Posterior cingulate gyrus (tissue), 11 donors: Measurements from ENCODE around the gene DAP3.
"Not testable (repeated sequence)": the region's sequence is repeated elsewhere in the genome, so short reads cannot be mapped to it uniquely, and the experiment has no call there.

Source experiments
- DNase-seq, 10 donors: peaks; one replicate each; pipeline versions ENCODE4 v3.0.0 to v3.0.0-alpha.2; 2020 to 2021; ENCODE audit warnings: mixed read lengths in 3 of 10
- intact Hi-C: fragments of 100-400 bp; cut with DNase I; formaldehyde crosslinking; loops from one replicate; pipeline ENCODE4 v1.15.1; 2023

The DAP3 gene

DNA sequence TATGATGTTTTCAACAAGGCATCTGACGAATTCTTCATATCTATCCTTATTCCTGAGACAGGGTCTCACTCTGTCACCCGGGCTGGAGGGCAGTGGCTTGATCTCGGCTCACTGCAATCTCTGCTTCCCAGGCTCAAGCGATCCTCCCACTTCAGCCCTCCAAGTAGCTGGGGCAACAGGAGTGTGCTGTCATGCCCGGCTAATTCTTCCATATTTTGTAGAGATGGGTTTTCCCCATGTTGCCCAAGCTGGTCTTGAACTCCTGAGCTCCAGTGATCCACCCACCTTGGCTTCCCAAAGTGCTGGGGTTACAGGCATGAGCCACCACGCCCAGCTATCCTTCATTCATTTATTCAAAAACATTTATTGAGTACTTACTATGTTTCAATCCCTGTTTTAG is 8.4 kb upstream of the DAP3 start:
- DNase-seq, result no peak
- intact Hi-C loops, result no loop called here

DNA sequence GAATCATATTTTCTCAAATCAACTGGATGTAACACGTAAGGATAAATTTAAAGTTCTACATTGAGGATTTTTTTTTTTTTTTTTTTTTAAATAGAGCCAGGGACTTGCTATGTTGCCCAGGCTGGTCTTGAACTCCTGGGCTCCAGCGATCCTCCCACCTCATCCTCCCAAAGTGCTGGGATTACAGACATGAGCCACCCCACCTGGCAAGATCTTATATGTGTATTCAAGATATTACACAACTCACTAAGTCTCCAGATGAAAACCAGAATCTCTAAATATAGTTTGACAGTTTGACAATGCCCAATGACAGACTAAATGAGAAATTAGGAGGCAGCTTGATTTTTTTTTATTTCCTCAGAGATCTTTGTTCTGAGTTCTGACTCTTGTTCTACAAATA is 7.1 kb upstream of the DAP3 start:
- no peak for DNase-seq
- intact Hi-C loops, result no loop called here

DNA sequence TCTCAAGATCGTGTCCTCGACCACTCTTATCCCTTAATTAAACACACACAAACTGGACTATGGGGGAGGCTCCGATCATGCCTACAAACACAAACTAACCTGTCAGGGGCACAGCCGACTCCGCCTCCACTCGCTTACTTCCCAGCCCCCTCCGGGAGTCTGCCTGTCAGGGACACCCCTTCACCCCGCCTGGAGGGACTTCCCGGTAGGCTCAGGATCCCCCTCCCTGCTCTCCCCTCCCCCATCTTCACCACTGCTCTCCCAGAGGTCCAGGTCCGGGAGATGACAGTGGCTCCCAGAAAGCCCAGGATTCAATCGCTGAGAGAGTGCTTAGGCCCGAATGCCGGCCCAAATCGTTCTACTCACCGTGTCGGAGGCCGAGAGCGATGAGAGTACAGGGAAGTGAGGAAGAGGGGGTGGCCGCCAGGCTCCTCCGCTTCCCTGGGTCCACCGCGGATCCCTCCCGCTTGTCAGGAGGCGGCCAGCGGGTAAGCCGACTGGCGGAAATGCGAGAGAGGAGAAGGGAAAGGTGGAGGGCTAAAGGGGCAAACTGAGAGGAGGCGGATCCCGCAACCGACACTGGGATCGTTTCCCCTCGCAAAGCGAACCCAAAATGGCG is 1.1 kb upstream of the DAP3 start:
- DNase-seq, intact Hi-C loops: not testable (repeated sequence)

DNA sequence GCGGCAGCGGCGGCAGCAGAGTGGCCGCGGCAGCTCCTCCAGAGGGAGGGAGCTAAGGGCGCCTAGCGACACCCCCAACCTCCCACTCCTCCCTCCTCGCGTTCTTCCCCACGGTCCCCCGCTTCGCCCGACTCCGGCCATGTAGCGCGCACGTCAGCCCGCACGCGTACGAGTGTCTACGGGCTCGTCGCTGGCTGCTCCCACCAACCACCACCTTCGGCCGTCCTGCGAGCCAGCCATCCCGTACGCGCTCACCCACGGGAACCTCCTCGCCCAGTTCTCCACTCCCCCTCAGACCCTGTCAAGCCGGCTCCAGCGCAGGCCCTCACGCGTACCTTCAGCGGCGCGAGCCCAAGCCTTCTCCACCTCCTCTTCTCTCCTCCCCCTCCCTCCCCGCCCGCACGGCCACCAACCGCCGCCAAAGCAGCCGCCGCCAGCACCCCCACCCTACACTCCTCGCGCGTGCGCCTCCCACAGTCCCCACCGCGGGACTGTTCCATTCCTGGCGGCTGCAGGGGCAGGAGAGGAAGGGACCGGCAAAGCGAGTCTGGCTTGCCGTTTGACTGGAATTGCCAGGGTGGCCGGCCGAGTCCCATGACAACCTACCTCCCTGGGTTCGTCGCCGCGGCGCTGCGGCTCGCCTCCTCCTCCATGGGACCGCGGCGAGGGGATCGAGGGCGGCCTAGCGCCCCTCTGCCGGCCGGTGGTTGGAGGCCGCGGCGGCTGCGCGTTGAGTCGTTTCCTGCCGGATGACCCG is 389 bp upstream of the DAP3 start, which contains the start of gene YY1AP1:
TSS of gene YY1AP1 (minus strand) at position 451 of the 757 bp plus-strand sequence. CDS start 8,338 bp downstream, outside the sequence.
- DNase-seq, result peak; percentile 83 to 98 (median 91)
- intact Hi-C loops, result no loop called here

DNA sequence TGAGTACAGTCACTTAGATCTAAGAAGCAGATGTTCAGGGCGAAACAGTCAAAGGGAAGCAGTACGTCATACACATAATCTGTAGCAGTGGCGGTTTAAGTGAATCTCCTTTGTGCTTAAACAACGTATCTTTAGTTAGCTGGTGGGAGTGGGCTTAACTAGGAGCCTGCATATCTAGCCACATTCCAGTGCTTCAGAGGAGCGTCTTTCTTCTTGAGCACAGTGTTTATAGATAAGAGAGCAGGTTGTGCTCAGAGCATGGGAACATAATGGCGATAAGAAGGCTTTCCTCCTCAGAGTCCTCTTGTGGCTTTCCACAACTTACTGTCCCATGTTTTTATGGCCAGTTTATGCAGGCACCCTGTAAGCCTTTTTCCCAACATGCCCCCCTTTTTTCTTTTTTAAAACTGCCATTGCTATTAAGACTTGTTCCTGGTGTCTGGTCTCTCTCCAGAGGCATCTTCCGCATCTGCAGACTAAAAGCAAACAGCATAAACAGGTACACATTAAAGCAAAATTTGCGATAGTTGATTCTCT is 3.2 kb downstream of the DAP3 start:
- no peak for DNase-seq
- intact Hi-C loops, result no loop called here

DNA sequence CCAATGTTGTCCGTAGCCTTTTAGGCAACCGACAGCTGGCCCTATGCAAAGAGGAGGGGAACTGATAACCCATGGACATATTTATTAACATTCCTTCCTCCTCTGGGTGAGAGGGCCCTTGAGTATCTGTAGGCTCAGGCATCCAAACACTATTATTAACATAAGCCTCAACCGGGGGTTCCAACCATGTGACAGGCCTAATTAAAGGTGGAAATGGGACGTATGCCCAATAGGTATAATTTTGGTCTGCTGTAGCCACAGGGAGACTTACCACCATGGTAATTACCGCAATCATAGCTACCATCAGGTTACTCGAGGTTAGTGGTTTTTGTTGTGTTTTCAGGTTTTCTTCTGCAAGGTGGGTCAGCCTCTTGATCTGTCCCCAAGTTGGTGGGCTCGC is 5.3 kb downstream of the DAP3 start:
- intact Hi-C loops, result no loop called here
- no peak for DNase-seq

DNA sequence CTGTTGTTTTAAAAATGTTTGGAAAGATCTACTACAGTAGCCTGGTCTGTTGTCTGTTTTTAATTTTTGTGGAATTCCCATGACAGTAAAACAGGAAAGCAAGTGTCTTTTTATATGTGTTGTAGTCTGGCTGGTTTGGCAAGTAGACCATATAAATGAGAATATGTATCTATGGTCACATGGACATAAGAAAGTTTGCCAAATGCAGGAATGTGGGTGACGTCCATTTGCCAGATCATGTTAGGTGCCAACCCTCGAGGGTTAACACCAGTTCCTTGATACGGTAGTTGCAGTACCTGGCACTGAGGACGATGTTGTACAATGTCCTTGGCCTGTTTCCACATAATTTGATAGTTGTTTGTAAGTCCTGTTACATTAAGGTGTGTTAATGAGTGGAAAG is 6.2 kb downstream of the DAP3 start:
- no peak for DNase-seq
- intact Hi-C loops, result no loop called here

DNA sequence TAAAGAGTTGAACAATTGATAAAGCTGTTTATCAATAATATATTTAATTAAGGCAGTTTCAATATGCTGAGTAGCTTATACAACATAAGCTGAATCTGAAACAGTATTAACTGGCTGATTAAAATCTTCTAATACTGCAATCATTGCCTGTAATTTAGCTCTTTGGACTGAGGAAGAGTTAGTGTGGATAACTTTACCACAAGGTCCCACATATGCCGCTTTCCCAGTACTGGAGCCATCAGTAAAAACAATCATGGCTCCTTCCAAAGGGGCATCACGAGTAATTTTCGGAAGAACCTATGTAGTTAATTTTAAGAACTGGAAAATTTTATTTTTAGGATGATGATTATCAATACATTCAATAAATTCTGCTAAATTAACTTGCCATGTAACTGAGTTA is 6.7 kb downstream of the DAP3 start:
- intact Hi-C loops, result no loop called here
- no peak for DNase-seq

DNA sequence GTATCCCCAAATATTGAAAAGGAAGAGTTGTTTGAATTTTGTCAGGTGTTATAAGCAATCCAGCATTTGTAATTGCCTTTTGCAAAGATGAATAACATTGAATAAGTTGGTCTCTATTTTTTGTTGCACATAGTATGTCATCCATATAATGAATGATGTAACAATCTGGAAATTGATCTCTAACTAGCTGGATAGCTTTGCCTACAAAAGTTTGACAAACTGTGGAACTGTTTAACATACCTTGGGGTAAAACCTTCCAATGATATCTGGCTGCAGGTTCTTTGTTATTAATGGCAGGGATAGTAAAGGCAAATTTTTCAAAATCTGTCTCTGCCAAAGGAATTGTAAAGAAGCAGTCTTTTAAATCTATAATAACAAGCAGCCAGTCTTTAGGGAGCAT is 7.6 kb downstream of the DAP3 start:
- no peak for DNase-seq
- intact Hi-C loops, result no loop called here

DNA sequence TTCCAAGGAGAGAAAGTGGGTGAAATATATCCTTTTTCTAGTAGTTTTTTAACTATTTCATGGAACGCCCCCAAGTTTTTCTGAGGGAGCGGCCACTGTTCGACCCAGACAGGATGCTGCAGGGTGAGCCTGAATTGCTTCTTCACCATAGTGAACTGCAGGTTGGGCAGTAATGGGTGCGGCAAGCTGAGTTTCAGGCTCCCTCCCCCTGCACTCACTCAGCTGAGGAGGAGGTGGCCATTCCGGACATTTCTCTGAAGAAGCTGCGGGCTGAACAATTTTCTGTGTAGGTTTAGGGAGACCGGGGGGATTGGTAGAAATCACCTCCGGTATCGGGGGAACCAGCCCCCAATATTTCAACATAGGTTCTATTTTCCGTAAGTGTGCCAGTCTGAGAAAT is 8.2 kb downstream of the DAP3 start:
- no peak for DNase-seq
- intact Hi-C loops, result no loop called here

DNA sequence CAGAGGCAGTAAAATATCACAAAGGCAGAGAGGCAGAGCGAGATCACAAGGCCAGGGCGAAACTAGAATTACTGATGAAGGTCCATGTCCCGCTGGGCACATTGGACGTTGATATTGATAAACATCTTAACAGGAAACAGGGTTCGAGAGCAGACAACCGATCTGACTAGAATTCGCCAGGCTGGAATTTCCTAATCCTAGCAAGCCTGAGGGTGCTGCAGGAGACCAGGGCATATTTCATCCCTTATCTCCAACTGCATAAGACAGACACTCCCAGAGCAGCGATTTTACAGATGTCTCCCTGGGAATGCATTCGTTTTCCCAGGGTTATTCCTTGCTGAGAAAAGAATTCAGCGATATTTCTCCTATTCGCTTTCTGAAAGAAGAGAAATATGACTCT is 8.7 kb downstream of the DAP3 start:
- intact Hi-C loops, DNase-seq: not testable (repeated sequence)

DNA sequence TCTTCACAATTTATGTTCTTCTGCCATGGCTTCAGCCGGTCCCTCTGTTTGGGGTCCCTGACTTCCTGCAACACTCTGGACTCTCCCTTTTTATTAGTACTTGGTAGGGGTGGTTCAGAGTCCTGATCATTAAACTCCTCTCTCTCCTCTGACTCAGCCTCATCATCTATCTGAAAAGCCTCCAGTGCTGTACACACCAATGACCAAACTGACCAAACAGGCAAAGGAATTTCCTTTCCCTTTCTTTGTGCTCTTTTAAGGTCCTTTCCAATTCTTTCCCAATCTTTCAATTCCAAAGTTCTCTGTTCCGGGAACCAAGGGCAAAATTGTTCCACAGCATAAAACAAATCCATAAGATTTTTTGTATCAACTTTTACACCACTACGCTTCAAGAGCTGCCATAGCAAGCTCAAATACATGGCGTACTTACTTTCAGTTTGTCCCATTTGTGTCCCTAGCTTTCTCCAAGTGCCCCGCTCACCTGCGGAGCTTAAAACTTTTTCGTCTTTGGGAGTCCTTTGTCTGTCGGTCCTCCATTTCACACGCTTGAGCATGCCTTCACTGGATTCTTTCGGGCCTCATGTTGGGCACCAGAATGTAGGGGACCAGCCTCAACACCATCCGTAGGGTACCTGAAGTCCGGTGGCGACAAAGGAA is 9.6 kb downstream of the DAP3 start:
- intact Hi-C loops, result no loop called here

DNA sequence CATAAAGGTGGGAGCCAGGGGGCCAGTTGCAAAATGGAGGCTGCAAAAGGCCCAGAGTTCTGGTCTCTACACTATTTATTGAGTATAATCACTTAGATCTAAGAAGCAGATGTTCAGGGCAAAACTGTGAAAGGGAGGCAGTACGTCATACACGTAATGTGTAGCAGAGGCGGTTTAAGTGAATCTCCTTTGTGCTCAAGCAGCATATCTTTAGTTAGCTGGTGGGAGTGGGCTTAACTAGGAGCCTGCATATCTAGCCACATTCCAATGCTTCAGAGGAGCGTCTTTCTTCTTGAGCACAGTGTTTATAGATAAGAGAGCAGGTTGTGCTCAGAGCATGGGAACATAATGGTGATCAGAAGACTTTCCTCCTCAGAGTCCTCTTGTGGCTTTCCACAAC is 10.2 kb downstream of the DAP3 start:
- DNase-seq, intact Hi-C loops: not testable (repeated sequence)

More for the DNA sequence above, 9.6 kb downstream of the DAP3 start:
- DNase-seq, result no peak

DNA sequence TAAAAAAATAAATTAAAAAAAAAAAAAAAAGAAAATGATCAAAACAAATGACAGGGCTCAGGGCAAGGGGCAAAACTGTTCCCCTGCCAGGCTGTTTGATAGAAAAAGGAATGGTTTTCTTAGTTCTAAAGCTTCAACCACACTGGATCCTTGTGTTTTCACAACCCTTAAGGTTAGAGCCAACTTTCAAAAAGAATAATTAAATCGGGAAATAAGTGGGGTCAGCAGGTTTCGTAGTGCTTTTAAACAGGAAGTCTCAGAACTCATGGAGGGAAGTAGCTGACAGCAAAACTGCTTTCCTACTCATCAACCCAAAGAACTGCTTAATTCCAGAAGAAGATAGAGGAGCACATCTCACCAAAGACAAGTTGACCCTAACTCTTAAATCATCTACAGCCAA is 12.8 kb downstream of the DAP3 start:
- DNase-seq, intact Hi-C loops: not testable (repeated sequence)

DNA sequence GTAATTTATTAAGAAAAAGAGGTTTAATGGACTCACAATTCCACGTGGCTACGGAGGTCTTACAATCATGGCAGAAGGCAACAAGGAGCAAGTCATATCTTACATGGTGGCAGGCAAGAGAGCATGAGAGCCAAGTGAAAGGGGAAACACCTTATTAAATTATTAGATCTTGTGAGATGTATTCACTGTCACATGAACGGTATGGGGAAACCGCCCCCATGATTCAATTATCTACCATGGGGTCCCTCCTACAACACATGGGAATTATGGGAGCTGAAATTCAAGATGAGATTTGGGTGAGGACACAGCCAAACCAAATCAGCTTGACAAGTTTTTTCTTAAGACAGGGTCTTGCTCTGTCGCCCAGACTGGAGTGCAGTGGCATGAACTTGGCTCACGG is 14.3 kb downstream of the DAP3 start:
- intact Hi-C loops, result no loop called here
- DNase-seq, result no peak

DNA sequence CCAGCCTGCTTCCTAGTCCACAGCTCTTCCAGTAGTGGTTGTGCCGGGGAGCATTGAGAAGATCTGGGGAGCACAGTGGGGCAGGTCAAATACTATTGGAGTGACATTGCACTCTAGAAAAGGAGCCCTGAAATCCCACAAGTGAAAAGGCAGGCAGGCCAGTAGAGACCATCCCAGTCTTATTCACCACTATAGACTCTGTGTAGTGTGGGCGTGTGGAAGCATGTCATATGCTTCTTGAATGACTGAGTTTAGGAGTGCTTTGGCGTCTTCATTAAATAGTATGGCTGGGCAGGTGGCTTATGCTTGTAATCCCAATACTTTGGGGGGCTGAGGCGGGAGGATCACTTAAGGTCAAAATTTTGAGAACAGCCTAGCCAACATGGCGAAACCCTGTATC is 15.5 kb downstream of the DAP3 start:
- DNase-seq, intact Hi-C loops: not testable (repeated sequence)

DNA sequence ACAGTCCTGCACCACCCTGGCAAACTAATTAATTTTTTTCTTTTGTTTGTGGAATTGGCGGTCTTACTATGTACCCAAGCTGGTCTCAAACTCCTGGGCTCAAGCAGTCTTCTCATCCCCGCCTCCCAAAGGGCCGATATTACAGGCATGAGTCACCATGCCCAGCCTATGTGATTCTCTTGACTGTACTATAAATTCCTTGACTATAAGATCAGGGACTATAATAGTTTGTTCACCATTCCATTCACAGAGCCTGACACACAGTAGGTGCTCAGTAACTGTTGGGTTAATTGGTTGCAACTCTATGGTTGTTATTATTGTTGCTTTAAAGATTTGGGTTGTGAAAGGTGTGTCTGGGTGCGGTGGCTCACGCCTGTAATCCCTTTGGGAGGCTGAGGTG is 17.2 kb downstream of the DAP3 start:
- DNase-seq, result no peak
- intact Hi-C loops, result no loop called here

DNA sequence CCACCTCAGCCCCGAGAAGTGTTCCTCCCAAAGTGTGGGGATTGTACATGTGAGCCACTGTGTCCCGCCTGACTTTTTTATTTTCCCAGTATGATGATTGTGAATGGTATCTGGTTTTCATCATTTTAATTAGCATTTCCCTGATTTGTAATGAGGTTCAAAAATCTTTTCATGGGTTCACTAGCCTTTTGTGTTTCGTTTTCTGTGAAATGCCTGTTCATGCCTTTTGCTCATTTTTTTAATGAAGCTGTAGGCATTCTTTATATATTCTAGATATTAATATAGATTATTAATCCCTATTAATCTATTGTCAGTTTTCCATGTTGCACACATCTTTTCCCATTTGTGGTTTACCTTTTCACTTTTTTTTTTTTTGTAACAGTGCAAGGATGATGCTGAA is 20.5 kb downstream of the DAP3 start:
- intact Hi-C loops, result no loop called here
- DNase-seq, result no peak

DNA sequence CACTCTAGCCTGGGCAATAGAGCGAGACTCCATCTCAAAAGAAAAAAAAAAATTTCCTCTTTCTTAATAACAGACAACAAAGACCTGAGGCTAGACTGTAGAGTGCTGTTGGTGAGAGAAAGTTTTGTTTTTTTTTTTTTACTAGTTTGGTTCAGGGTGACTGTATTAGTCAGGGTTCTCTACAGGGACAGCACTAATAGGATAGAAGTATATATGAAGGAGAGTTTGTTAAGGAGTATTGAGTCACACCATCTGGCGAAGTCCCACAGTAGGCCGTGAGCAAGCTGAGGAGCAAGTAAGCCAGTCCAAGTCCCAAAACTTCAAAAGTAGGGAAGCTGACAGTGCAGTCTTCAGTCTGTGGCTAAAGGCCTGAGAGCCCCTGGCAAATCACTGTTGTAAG is 22.6 kb downstream of the DAP3 start:
- DNase-seq, intact Hi-C loops: not testable (repeated sequence)

DNA sequence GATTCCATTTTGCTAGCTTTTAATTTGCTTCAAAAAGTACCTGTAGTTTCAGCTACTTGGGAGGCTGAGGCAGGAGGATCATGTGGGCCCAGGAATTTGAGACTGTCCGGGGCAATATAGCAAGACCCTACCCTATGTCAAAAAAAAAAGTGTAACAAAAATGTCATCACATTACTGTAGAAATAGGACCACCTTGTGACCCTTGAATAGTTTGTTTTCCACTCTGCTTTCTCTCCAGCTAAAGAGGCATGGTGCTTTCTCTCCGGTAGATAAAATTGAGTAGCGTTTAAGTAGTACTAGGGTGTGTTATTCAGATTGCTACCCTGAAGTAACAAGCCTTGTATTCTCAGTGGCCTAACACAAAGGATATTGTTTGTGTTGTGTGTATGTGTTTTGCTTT is 23.7 kb downstream of the DAP3 start:
- intact Hi-C loops, DNase-seq: not testable (repeated sequence)

DNA sequence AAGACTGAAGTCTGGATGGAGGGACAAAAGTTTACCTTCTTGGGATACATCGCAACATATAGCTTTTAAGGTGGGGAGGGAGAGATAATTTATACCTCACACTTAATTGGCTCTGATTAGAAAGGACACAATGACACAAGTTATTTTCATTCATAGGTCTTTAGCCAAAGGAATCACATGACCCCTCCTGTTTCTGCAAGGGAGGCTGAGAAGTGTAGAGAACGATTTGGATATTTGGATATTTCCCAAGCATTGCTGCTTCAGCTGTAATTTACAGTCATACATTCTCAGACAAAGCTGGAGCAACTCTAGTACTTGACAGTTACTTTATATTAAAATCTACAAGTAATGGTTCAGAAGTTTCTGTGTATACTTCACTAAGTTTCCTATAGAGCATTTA is 24.2 kb downstream of the DAP3 start:
- DNase-seq, result no peak
- intact Hi-C loops, result no loop called here
